ENCODE measurements around the gene LAMP1.
"Not testable (repeated sequence)": the region's sequence is repeated elsewhere in the genome, so short reads cannot be mapped to it uniquely, and the experiment has no call there.

The LAMP1 gene

GRCh38 chr13:113298043-113298945 lies 1.3 kb downstream of the LAMP1 start:
- no peak for DNase-seq

DNA sequence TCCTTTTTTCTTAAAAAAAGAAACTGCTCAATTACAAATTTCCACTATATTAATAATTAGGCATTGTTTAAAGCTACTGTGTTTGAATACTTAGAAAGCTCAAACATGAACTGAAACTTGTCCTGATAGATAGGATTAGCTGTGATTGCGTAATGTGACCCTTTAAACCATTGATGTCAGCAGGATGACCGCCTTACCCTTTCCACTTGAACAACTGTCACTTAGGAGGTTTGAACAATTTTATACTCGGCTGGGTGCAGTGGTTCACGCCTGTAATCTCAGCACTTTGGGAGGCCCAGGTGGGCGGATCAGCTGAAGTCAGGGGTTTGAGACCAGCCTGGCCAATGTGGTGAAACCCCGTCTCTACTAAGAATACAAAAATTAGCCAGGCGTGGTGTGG lies 2.9 kb downstream of the LAMP1 start:
- no peak for DNase-seq

GRCh38 chr13:113302986-113303385 lies 5.9 kb downstream of the LAMP1 start:
- DNase-seq, result no peak

GRCh38 chr13:113304121-113304520 lies 7.1 kb downstream of the LAMP1 start:
- DNase-seq, result no peak

DNA sequence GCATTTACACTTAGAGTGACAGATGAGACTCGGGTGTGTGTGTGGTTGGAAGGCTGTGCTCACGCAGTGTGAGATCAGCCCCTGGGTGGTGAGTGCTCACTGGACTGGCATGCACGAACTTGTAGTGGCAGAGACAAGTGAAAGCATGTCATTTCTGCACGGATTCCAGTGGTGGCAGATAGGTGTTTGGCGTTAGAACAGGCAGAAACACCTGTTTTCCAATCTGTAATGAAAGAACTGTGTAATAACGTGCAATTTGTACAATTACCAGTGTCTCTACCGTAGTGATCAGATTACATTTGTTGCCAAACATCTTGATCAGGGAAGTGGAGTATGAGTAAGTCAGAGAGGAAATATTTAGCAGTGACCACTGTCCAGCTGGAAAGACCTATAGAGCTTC lies 8.2 kb downstream of the LAMP1 start:
- no peak for DNase-seq

DNA sequence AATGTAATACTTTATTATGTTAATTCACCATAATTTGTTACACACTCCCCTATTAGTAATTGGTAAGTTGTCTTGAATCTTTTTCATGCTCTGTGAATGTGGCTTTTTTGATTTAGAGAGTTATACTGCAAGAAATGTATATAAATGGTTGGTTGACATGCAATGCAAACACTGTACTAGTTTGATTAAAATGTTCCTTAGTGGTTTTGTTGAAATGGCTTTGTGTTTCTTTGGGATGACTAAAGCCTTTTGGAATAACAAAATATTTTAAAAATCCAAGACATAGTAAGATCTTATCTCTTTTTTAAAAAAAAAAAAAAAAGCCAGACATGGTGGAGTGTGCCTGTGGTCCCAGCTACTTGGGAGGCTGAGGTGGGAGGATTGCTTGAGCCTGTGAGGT lies 10.5 kb downstream of the LAMP1 start:
- no peak for DNase-seq

DNA sequence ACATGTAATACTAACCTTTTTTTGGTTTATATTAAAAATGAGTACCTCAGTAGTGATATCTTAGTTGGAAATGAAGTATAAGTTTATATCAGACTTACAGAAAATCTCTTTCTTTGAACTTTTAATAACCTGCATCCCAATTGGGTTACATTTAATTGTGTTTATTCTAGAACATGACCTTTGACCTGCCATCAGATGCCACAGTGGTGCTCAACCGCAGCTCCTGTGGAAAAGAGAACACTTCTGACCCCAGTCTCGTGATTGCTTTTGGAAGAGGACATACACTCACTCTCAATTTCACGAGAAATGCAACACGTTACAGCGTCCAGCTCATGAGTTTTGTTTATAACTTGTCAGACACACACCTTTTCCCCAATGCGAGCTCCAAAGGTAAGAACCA lies 12.4 kb downstream of the LAMP1 start:
- no peak for DNase-seq

GRCh38 chr13:113314112-113314511 lies 17.1 kb downstream of the LAMP1 start:
- DNase-seq, result not testable (repeated sequence)

GRCh38 chr13:113314895-113315470 lies 17.9 kb downstream of the LAMP1 start:
- DNase-seq, result not testable (repeated sequence)

DNA sequence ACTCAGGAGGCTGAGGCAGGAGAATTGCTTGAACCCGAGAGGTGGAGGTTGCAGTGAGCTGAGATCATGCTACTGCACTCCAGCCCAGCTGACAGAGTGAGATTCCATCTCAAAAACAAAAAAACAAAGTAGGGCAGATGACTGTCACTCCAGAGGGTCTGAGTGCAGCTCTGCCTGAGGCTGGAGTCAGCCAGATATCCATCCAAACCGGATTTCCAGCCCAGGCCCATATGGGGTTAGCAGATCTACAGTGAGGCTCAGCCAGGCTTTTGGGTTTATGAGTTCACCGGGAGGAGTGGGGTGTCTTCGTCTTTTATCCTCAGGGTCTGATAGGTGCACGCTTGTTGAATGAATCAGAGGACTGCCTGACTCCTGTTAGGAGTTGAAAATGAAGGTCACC lies 19.0 kb downstream of the LAMP1 start:
- DNase-seq, result no peak

- DNase-seq, result no peak
These were observed 20.0 kb downstream of the LAMP1 start for GRCh38 chr13:113317031-113317430.

- DNase-seq, result no peak
These were observed 21.9 kb downstream of the LAMP1 start for GRCh38 chr13:113318956-113319355.

GRCh38 chr13:113319371-113319770 lies 22.3 kb downstream of the LAMP1 start:
- DNase-seq, result no peak

DNA sequence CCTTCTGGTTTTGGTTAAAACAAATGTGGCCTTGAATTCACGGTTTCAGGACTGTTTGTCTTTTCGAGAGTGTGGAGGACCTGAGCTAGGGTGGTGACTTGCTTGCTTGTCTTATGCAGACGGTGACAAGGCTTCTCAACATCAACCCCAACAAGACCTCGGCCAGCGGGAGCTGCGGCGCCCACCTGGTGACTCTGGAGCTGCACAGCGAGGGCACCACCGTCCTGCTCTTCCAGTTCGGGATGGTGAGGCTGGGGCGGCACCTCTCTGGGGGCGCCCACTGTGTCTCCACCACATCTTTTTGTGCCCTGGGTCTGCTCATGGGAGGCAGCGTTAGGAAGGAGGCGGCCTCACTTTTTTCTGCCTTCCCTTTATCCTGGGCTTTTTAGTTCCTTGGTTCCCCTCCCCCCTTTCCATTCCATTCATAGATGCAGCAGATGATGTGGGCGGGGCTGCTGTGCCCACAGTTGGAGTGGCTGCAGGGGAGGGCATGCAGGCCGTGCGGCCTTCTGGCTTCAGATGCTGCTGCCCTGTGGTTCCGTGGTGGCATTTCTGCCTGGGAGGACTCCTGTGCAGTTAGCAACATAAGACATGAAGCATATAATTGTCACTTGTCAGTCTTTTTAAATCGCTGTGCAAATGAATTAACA lies 23.3 kb downstream of the LAMP1 start:
- DNase-seq, result no peak

DNA sequence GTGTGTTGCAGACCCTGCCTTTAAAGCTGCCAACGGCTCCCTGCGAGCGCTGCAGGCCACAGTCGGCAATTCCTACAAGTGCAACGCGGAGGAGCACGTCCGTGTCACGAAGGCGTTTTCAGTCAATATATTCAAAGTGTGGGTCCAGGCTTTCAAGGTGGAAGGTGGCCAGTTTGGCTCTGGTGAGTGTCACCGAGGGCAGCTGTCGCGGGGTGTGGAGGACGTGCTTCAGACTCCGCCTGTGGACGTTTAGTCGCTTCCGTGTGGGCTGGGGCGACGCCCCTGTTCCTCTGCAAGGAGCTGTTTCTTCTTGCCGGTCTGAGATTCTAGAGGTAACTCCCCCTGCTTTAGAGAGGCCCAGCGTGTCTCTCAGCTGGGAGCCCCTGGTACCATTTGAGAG lies 24.5 kb downstream of the LAMP1 start:
- no peak for DNase-seq

DNA sequence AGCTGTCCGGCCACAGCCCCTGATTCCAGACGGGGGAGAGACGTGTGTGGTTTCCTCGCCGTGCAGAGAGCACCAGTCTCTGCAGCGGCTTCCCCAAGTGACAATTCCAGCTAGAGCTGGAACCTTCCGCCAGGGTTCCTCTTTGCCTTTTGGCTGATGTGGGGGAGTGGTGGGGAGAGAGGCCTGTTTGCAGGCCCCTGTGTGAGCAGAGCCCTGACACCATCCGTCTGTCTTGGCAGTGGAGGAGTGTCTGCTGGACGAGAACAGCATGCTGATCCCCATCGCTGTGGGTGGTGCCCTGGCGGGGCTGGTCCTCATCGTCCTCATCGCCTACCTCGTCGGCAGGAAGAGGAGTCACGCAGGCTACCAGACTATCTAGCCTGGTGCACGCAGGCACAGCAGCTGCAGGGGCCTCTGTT lies 25.0 kb downstream of the LAMP1 start:
- DNase-seq, result no peak

- no peak for DNase-seq
These were observed 26.0 kb downstream of the LAMP1 start for GRCh38 chr13:113322890-113323651.

- no peak for DNase-seq
These were observed 26.8 kb downstream of the LAMP1 start for GRCh38 chr13:113323869-113324268.

DNA sequence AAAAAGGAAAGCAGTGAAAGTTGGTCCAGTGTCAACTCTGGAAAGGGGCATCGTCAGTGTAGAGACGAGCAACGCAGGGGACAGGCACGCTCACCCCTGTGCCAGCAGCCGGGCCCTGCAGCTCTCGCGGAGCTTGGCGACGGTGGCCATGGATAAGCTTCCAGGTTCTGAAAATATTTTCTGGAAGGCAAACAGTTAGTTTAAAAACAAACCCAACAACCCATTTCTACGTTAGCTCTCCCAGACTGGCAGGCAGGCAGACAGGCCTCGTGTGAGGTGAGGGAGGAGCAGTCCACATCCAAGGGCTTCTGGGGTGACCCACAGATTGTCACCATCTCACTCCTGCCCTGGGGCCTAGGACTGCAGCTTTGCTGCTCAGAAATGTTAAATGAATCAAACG lies 27.4 kb downstream of the LAMP1 start:
- no peak for DNase-seq

- DNase-seq, result no peak
These were observed 28.7 kb downstream of the LAMP1 start for GRCh38 chr13:113325779-113326178.

DNA sequence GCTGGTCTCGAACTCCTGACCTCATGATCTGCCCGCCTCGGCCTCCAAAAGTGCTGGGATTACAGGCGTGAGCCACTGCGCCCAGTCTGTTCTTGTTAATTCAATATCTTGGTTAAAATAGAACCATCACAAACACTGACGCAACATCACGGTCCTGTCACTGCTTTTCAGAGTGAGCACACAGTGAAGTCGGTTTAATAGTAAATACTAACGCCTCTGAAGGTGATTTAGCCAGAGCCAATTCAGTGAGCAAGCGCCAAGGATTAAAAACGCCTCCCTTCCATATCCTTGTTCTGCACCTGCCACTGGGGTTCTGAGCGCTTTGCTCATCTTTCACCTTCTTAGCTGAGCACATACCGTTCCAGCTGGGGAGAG lies 30.3 kb downstream of the LAMP1 start:
- no peak for DNase-seq

GRCh38 chr13:113327766-113328471 lies 30.9 kb downstream of the LAMP1 start:
- DNase-seq, result no peak

DNA sequence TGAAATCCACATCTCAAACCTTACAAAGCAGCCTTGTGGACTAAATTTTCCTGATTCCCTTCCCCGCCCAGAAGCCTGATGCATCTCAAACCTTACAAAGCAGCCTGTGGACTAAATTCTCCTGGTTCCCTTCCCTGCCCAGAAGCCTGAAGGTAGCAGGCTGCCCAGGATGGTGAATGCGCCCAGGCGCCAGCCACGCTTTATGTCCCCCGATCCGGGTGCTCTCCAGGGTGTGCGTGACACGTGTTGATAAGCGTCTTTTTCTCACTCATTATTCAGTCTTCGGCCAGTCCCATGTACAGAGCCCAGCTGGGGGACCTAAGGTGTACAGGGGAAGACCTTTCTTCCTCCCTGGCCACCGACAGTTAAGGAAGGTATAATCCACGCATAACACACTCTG lies 31.8 kb downstream of the LAMP1 start:
- DNase-seq, result no peak
